Raji (cell line): ENCODE results near the gene TNS2.

Source experiments
- POLR2A ChIP-seq: IDR thresholded peaks from 2 replicates; pipeline ENCODE4 v1.6.1; 2011; ENCODE audit warnings: low read depth, low read length, control low read depth; ENCODE audit not compliant: insufficient read depth

Gene TNS2

DNA sequence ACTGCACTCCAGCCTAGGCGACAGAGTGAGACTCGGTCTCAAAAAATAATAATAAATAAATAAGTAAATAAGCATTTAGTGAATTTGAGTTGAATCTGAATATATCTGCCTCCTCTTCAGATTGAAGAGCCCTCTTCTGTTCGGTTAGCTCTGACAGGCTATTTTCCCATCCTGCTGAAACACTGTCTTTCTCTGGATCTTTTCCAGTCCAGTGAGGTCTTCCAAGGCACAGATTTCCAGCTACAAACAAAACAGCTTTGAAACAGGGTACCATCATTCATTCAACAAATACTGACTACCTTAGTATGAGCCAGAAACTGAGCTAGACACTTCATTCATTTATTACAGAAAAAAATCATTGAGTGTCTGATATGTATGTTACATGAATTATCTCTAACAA, 36.5 kb downstream of the TNS2 start:
- TF ChIP-seq POLR2A = no peak

DNA sequence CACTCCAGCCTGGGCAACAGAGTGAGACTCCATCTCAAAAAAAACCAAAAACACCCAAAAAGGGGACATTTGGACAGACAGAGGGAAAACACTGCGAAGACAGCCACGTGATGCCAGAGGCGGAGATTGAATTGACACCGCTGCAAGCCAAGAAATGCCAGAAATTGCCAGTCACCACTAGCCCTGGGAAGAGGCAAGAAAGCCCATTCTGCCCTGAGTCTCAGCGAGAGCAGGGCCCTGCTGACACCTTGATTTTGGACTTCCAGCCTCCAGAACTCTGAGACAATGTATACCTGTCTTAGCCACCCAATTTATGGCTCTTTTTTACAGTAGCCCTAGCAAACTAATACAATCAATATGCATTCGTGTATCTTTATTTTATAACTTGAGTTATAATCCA, 40.2 kb downstream of the TNS2 start:
- TF ChIP-seq POLR2A = no peak

DNA sequence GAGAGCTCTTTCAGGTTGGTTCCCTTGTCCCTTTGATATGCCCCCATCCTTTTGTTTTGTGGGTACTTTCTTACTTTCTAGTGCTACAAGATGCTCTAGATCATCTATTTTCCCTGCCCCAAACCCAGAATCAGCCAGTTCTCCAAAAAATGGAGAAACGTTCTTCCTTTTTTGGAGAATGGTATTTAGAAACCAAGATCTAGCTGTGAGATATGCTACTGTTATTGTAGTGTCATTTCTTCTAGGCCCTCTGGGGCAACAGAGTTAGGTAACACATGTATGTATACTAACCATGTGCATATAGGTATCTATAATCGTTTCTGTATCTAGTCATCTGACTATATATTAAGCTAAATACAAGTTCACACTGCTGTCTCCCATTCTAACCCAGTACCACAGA, 40.7 kb downstream of the TNS2 start:
- TF ChIP-seq POLR2A = no peak

DNA sequence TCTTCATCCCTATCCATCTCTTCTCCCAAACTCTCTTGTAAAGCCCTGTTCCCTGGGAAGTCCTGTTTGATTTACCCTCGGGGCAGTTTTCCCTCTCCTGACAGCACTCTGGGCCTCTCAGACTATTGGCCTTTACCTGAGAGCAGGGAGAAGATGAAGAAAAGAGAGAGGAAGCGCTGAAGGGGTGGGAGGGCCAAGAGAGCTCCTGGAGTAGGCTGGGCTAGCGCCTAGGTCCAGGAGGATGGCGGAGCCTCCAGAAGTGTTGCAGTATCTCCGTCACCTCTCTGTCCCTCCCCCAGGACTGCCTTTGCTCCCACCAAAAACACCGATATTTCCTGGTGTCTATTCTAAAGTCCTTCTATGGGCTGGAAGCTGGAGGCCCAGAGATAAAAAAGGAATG, 41.9 kb downstream of the TNS2 start:
- TF ChIP-seq POLR2A = no peak

DNA sequence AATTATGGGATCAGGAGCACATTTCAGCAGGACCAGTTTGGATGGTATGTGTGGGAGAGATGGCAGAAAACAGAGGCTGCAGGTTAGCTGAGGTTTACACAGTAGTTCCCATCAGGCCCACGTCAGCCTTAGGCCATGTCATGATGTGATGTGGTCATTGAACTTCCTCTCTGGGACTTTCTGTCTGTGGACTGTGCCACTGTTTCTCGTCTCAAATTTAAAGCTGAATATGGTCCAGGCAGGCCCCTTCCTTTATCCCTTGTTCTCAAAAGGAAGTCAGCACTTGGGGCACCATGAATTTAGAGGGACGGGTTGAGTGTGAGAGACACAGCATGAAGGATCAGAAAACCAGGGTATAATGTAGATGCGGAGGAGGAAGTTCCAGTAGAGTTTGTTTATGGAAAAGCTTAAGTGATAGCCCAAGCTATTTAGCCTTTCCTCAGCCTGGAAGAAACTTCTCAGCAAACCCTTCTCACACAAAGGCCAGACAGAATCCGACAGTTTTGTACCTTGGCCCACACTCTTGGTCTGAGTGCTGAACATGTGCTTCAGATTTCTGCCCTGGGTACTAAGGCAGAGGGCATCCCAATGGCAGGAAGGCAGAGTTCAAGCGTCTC, 44.0 kb downstream of the TNS2 start:
- no peak for TF ChIP-seq POLR2A

DNA sequence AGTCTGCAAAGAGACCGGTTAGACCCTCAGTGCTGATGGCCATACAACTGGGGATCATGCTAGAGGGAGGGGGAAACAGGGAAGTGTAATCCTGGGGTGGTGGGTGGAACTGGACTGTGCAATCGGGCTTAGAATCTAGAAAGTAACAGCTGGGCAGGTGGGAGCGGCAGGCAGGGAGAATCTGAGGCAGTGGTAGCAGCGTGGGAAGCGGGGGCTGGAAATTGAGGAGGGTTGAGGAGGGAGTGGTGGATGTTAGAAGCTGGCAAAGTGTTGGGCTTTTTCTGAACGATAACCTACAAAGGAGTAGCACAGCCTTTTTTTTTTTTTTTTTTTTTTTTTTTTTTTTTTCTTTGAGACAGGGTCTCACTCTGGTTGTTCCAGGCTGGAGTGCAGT, 44.5 kb downstream of the TNS2 start:
- TF ChIP-seq POLR2A = no peak

DNA sequence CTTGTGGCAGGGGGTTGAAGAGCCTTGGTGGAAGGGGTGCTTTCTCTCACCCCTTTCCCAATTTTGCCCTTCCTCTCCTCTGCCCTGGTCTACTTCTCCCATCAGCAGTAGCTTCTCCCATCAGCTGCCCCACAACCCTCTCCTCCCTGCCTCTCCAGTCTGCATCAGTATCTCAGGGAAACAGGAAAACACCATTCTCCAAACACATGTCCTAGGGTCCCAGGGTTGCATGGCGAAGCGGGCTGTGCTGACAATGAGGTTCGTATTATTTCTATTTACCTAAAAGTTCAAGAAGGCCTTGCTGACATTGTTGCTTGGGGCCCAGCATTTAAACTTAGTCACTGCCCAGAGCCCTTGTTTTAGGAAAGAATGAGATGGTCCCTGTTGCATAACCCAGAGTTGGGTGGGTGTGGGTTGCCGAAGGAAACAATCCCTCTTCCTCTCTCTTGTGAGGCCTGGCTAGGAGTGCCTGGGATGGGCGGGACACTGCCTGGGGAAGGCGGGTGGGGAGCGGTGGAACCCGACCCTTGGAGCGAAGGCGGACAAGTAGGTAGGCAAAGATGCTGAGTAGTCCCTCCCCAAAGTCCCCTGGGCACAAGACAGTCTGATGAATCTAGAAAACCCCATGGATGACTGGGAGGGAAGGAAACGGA, 46.4 kb downstream of the TNS2 start:
- no peak for TF ChIP-seq POLR2A

DNA sequence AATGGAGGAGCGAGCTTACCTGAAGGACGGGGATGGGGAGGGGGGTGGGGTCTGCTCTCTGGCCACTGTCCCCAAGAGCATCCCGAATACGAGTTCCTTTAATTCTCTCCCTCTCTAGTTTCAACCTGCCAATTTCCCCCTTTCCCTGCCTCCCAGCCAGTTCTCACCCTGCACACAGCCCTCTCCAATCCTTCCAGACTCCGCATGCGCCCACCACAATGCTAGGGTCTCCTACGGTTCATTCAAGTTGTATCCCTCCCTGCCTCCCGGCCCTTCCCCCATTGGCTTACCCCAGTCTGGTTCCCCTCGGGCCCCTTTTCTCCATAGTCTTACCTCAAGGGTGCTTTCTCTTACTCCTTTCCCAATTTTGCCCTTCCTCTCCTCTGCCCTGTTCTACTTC, 46.9 kb downstream of the TNS2 start:
- no peak for TF ChIP-seq POLR2A

DNA sequence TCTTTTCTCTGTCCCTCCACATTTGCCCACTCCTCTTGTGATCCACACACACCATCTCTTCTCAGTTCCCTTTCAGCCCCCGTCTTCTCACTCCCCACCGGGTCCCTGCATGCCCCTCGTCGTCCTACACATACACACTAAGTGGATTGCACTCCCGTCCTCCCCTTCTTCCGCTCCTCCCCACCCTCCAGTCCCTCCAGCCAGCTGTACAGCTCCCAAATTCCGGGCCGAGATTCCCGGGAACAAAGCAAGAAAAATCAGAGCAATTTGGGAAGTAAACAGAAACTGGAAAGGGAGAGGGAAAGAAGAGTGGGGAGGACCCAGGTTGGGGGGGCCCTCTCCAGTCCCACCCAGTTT, 47.3 kb downstream of the TNS2 start:
- no peak for TF ChIP-seq POLR2A

DNA sequence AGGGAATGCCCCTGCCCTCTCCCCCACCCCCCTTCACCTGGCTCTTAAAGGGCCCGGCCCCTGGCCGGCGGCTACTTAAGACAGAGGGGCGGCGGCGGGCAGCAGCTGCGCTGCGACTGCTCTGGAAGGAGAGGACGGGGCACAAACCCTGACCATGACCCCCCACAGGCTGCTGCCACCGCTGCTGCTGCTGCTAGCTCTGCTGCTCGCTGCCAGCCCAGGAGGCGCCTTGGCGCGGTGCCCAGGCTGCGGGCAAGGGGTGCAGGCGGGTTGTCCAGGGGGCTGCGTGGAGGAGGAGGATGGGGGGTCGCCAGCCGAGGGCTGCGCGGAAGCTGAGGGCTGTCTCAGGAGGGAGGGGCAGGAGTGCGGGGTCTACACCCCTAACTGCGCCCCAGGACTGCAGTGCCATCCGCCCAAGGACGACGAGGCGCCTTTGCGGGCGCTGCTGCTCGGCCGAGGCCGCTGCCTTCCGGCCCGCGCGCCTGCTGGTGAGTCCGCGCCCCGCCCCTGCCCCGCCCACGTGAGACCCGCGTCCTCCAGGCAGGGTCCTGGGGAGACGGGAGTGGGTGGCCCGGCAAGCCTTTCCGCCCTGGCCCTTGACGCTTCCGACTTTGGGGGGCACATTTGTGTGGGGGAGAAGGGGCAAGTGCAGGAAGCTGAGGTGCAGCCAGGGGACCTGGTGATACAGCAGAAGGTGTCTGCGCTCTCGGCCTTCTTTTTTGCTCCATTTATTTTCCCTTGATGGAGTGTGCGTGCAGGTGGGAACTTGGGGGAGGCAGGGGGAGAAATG, 47.9 kb downstream of the TNS2 start, which contains the start of gene IGFBP6:
Gene IGFBP6 (plus strand): TSS at position 104 of the 790 bp plus-strand sequence. CDS start 51 bp downstream, at position 155.
- no peak for TF ChIP-seq POLR2A

DNA sequence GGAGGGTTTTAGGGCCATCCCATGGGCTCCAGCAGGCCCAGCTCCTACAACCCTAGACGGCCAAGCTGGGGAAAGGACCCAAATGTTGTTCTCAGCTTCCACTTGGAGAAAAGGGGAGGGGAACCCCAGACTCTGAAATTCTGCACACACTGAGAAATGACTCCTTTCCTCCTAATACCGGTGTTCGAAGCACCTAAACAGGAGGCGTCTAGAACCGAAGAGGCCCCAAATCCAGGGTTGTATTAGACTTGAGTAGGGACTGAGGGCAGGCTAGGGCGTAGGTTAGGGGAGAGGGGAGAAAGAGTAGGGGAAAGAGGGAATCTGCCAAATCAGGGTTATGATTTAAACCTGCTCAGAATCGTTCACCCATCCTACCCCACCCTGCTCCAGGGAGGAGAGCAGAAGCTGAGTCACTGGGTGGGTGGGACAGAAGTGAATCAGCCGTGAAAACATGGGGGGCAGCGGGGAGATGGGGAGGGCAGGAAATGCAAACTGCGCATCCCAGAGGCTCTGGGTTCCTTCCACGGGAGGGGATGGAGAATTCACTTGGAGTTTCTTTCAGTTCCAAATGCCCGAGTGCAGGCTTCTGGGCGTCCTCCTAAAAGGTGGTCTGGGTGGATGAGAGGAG, 48.6 kb downstream of the TNS2 start:
- no peak for TF ChIP-seq POLR2A

DNA sequence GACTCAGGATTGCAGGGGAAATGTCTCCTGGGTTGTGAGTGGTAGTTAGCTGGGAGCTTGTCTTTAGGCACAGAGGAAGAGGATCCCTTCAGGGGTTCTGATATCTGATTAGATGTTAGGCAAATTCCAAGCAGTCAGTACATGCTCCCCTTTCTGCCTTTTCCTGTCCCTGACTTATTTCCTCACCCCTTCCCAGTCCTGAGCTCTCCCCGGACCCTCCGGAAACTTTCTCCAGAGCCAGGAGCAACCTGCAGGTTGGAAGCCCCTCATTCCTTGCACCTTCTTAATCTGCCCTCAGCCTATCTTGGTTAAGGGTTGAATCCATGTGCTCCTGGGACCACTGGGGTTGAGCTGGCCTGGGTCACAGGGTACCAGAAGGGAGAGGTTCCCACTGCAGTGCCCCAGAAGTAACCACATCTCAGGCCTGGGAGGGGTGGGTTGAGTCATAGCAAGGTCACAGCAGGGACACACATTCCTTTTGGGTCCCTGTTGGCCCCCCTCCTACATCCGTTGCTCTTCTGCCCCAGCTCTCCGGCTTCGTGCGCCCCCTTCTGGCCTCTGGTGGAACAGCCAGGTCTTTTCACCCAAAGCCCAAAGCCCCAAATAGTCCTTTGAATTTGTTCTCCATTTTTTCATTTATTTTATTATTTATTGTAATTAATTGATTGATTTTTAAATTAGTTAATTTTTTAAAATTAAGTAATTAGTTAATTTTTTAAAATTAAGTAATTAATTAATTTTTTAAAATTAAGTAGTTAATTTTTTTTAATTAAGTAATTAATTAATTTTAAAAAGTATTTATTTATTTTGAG, 49.4 kb downstream of the TNS2 start:
- TF ChIP-seq POLR2A = no peak

DNA sequence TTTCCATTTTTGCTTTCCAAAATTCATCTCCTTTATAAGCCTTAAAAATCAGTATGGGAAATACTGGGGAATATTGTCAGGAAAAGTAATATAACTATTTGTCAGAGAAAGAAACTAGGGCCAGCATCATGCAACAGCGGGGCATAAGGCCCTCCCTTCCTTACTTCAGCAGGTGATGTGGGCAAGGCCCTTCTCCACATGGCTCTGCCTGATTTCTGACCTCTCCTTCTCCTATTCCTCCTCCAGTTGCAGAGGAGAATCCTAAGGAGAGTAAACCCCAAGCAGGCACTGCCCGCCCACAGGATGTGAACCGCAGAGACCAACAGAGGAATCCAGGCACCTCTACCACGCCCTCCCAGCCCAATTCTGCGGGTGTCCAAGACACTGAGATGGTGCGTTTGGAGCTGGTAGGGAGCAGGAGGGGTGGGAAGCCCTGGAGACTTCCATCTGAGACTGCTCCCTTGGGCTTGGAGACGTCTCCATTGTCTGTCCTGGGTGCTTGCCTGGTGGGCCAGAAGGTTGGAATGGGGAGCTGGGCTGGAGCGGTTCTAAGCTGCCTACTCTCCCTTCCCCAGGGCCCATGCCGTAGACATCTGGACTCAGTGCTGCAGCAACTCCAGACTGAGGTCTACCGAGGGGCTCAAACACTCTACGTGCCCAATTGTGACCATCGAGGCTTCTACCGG, 50.7 kb downstream of the TNS2 start:
- no peak for TF ChIP-seq POLR2A

DNA sequence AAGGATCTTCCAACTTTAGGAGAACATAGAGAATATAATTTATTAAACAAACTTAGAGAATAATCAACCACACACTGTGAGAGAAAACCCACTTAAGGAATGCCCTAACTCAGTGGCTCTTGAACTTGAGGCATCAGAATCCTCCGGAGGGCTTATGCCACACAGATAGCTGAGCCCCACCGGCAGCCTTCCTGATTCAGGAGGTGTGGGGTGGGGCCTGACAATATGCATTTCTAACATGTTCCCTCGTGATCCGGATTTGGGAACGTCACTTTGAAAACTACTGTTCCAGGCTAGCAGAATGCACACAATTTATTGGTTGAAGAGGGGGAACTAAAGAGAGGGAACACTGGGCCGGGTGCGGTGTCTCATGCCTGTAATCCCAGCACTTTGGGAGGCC, 51.4 kb downstream of the TNS2 start:
- TF ChIP-seq POLR2A = no peak

DNA sequence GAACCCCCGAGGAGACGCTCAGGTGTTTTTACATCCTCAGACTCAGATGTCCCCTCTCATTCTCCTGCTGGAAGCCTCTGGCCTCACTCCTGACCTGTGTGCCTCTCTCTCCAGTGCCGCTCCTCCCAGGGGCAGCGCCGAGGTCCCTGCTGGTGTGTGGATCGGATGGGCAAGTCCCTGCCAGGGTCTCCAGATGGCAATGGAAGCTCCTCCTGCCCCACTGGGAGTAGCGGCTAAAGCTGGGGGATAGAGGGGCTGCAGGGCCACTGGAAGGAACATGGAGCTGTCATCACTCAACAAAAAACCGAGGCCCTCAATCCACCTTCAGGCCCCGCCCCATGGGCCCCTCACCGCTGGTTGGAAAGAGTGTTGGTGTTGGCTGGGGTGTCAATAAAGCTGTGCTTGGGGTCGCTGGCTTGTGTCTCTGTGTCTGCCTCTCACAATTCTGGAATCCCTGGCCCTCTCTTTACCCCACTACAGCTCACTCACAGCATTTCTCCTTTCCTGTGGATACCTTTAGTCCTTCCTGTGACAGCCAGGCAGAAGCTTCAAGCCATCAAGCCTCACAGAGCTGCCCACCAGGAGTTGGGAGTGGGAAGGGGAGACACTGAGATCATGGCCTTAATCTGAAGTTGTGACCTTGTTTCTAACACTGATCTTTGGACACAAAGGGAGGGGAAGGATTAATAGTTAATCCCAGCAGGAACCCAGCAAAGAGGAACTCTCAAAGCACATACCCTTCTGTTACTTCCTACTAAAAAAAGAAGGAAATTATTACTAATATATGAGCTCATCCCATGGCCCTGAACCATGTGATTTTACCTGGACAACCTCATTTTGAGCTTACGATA, 52.3 kb downstream of the TNS2 start:
- TF ChIP-seq POLR2A = no peak
